ENCODE results near the gene CALHM6. TPM values are rescaled to one million over a fixed set of nuclear protein-coding genes. Genes with fewer than 3 reads are reported as not detected.
"Not testable (repeated sequence)": the region's sequence is repeated elsewhere in the genome, so short reads cannot be mapped to it uniquely, and the experiment has no call there.

CALHM6 gene
- polyA plus RNA-seq, 3 donors = 47.7 to 367 (median 261) TPM

GRCh38 chr6:116491610-116492330 lies 30.6 kb downstream of the CALHM6 start:
- H3K4me2 ChIP-seq (replicated peaks; ENCODE audit: extremely low read depth, low read length, poor library complexity, severe bottlenecking) = no peak overlapping the region
- H3K79me2 ChIP-seq (ENCODE audit: insufficient read depth, low read length) = no peaks in the 10 kb centered on the region
- Mint-ChIP-seq H3K9me3 (peaks cover 0 to 9% (median 3%) of the 10 kb centered on the region in 7 donors), H3K27me3 (ENCODE audit: low read depth in 3 of 3) (peaks cover 0 to 3% (median 2%) of the 10 kb centered on the region in 3 donors), H3K36me3 (no peaks in the 10 kb centered on the region), H3K27ac (peak overlapping the region in 1 of 7 donors; percentile 50), H3K4me1 (peaks cover 8% of the 10 kb centered on the region), H3K4me3 (no peak overlapping the region)
- H2AFZ ChIP-seq (ENCODE audit: insufficient read depth, low read depth, low read length, poor library complexity, severe bottlenecking) = no peak overlapping the region
- no peaks in the 10 kb centered on the region for H3K27me3 ChIP-seq (ENCODE audit: control insufficient read depth in 2 of 2, insufficient read depth in 2 of 2, low read length in 2 of 2)
- peaks cover 0 to 8% of the 10 kb centered on the region in 2 donors for H3K4me1 ChIP-seq (ENCODE audit: control insufficient read depth in 1 of 2, insufficient read depth in 2 of 2, low read length in 2 of 2)
- H3K36me3 ChIP-seq (replicated peaks in 1 of 2; ENCODE audit: control insufficient read depth in 1 of 2, insufficient read depth in 2 of 2, low read length in 2 of 2) = no peaks in the 10 kb centered on the region
- no peak for DNase-seq
- no peak overlapping the region for H3K27ac ChIP-seq (ENCODE audit: low read depth in 1 of 2, low read length in 2 of 2)
- TF ChIP-seq, protein P1, sequence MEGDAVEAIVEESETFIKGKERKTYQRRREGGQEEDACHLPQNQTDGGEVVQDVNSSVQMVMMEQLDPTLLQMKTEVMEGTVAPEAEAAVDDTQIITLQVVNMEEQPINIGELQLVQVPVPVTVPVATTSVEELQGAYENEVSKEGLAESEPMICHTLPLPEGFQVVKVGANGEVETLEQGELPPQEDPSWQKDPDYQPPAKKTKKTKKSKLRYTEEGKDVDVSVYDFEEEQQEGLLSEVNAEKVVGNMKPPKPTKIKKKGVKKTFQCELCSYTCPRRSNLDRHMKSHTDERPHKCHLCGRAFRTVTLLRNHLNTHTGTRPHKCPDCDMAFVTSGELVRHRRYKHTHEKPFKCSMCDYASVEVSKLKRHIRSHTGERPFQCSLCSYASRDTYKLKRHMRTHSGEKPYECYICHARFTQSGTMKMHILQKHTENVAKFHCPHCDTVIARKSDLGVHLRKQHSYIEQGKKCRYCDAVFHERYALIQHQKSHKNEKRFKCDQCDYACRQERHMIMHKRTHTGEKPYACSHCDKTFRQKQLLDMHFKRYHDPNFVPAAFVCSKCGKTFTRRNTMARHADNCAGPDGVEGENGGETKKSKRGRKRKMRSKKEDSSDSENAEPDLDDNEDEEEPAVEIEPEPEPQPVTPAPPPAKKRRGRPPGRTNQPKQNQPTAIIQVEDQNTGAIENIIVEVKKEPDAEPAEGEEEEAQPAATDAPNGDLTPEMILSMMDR (IDR thresholded peaks at IDR 0.05) = no peak
- H4K20me1 ChIP-seq (ENCODE audit: insufficient read depth, low read length) = no peaks in the 10 kb centered on the region
- H3K9ac ChIP-seq (ENCODE audit: insufficient read depth, low read length, poor library complexity, severe bottlenecking) = no peak overlapping the region
- H3K4me3 ChIP-seq (replicated peaks in 1 of 3; ENCODE audit: low read depth in 2 of 3, low read length in 3 of 3) = no peak overlapping the region
- intact Hi-C loops (cut with micrococcal nuclease) = no loop called here
- no peaks in the 10 kb centered on the region for H3K9me3 ChIP-seq (replicated peaks in 1 of 2; ENCODE audit: control insufficient read depth in 1 of 2, insufficient read depth in 1 of 2, low read length in 2 of 2)
- WGBS (ENCODE audit: insufficient coverage) = no CpG with 5 or more reads among the region's 1 CpG

DNA sequence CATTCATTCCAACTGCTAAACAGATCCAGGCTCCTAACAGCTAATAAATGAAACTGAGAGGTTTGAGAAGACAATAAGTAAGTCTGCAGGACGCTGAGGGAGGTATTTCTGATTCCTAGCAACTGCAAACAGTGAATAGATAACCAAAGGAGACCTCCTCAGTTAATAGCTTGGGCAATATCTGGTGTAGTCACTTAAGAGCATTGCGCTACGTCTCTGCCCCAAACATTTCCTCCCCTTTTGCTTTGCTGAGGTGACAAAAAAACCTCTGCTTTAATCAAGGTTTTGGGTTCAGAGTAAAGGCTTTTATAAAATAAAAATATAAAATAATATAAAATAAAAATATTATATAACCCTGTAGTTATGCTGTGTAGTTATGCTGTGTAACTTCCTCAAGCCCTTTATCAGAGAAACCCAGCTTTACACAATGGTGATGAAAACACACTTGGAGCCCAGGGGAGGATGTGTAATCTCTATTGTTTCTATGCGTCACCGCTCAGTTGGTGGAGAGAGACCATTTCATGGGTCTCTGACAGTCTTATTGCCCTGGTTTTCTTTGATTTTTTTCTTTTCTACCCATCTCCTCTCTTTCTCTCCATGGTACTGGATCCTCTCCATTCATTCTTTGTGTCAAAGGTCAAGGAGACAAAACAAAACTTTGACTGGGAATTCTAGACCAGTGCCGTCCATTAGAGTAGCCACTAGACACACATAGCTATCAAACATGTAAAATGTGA lies 31.3 kb downstream of the CALHM6 start:
- no peak overlapping the region for H3K9ac ChIP-seq (ENCODE audit: insufficient read depth, low read length, poor library complexity, severe bottlenecking)
- Mint-ChIP-seq H3K27ac (peak overlapping the region in 6 of 7 donors; percentile 21 to 69 (median 42)), H3K4me1 (peaks cover 8% of the 10 kb centered on the region), H3K4me3 (no peak overlapping the region), H3K36me3 (no peaks in the 10 kb centered on the region), H3K9me3 (peaks cover 0 to 9% (median 3%) of the 10 kb centered on the region in 7 donors), H3K27me3 (ENCODE audit: low read depth in 3 of 3) (peaks cover 0 to 3% (median 2%) of the 10 kb centered on the region in 3 donors)
- H3K9me3 ChIP-seq (replicated peaks in 1 of 2; ENCODE audit: control insufficient read depth in 1 of 2, insufficient read depth in 1 of 2, low read length in 2 of 2) = no peaks in the 10 kb centered on the region
- no peak overlapping the region for H3K4me2 ChIP-seq (replicated peaks; ENCODE audit: extremely low read depth, low read length, poor library complexity, severe bottlenecking)
- peak in 2 of 3 donors; percentile 69 to 91 for DNase-seq
- peaks cover 0 to 8% of the 10 kb centered on the region in 2 donors for H3K4me1 ChIP-seq (ENCODE audit: control insufficient read depth in 1 of 2, insufficient read depth in 2 of 2, low read length in 2 of 2)
- H3K27ac ChIP-seq (ENCODE audit: low read depth in 1 of 2, low read length in 2 of 2) = no peak overlapping the region
- H3K27me3 ChIP-seq (ENCODE audit: control insufficient read depth in 2 of 2, insufficient read depth in 2 of 2, low read length in 2 of 2) = no peaks in the 10 kb centered on the region
- no CpG with 5 or more reads among the region's 6 CpGs for WGBS (ENCODE audit: insufficient coverage)
- TF ChIP-seq, protein P1 (IDR thresholded peaks at IDR 0.05) = no peak
- H4K20me1 ChIP-seq (ENCODE audit: insufficient read depth, low read length) = no peaks in the 10 kb centered on the region
- no peak overlapping the region for H2AFZ ChIP-seq (ENCODE audit: insufficient read depth, low read depth, low read length, poor library complexity, severe bottlenecking)
- no peaks in the 10 kb centered on the region for H3K79me2 ChIP-seq (ENCODE audit: insufficient read depth, low read length)
- H3K36me3 ChIP-seq (replicated peaks in 1 of 2; ENCODE audit: control insufficient read depth in 1 of 2, insufficient read depth in 2 of 2, low read length in 2 of 2) = no peaks in the 10 kb centered on the region
- H3K4me3 ChIP-seq (replicated peaks in 1 of 3; ENCODE audit: low read depth in 2 of 3, low read length in 3 of 3) = no peak overlapping the region
- intact Hi-C loops (cut with micrococcal nuclease) = no loop called here

DNA sequence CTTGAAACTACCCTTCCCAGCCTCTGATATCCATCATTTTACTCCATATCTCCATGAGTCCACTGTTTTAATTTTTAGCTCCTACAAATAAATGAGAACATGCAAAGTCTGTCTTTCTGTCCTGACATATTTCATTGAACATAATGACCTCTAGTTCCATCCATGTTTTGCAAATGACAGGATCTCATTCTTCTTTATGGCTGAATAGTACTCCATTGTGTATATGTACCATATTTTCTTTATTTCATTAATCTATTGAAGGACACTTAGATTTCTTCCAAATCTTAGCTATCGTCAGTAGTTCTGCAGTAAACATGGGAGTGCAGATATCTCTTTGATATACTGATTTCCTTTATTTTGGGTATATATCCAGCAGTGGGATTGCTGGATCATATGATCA lies 34.0 kb downstream of the CALHM6 start:
- H3K9me3 Mint-ChIP-seq; H3K27me3 Mint-ChIP-seq (ENCODE audit: low read depth in 3 of 3); H3K4me2 ChIP-seq (replicated peaks; ENCODE audit: extremely low read depth, low read length, poor library complexity, severe bottlenecking); H3K36me3 ChIP-seq (replicated peaks in 1 of 2; ENCODE audit: control insufficient read depth in 1 of 2, insufficient read depth in 2 of 2, low read length in 2 of 2); H3K9me3 ChIP-seq (replicated peaks in 1 of 2; ENCODE audit: control insufficient read depth in 1 of 2, insufficient read depth in 1 of 2, low read length in 2 of 2); H3K27ac ChIP-seq (ENCODE audit: low read depth in 1 of 2, low read length in 2 of 2); H2AFZ ChIP-seq (ENCODE audit: insufficient read depth, low read depth, low read length, poor library complexity, severe bottlenecking); H3K27ac Mint-ChIP-seq; H3K4me3 ChIP-seq (replicated peaks in 1 of 3; ENCODE audit: low read depth in 2 of 3, low read length in 3 of 3); H4K20me1 ChIP-seq (ENCODE audit: insufficient read depth, low read length); intact Hi-C loops (cut with micrococcal nuclease); H3K4me1 ChIP-seq (ENCODE audit: control insufficient read depth in 1 of 2, insufficient read depth in 2 of 2, low read length in 2 of 2); H3K4me3 Mint-ChIP-seq; H3K9ac ChIP-seq (ENCODE audit: insufficient read depth, low read length, poor library complexity, severe bottlenecking); H3K79me2 ChIP-seq (ENCODE audit: insufficient read depth, low read length); H3K4me1 Mint-ChIP-seq; H3K36me3 Mint-ChIP-seq; DNase-seq; H3K27me3 ChIP-seq (ENCODE audit: control insufficient read depth in 2 of 2, insufficient read depth in 2 of 2, low read length in 2 of 2): not testable (repeated sequence)
- no CpG with 5 or more reads among the region's 1 CpG for WGBS (ENCODE audit: insufficient coverage)
